GM23338 (cell line): ENCODE data around the gene ANKS1B. TPM values are rescaled to one million over a fixed set of nuclear protein-coding genes. Genes with fewer than 3 reads are reported as not detected.

Source experiments
- ATAC-seq: fragments of 200-7000 bp; cut with Tn5 transposase; 3 replicates; pipeline ENCODE4 v1.9.1; 2020
- DNase-seq: peaks from one replicate; pipeline ENCODE4 v3.0.0-alpha.2; 2015; ENCODE audit warnings: low spot score
- H2AFZ ChIP-seq: fragments of 200-600 bp; sonication (generic); 2 replicates; pipeline ENCODE4 v1.8.0; 2016; ENCODE audit warnings: antibody characterized with exemption, mild to moderate bottlenecking, moderate library complexity
- H3F3A ChIP-seq: fragments of 200-600 bp; sonication (generic); replicated peaks from 2 replicates; pipeline ENCODE4 v1.8.0; 2017; ENCODE audit warnings: antibody characterized with exemption, mixed run types, low read depth
- H3K27ac ChIP-seq: fragments of 200-600 bp; sonication (generic); 2 replicates; pipeline ENCODE4 v1.6.1; 2016; ENCODE audit warnings: low read depth
- H3K27me3 ChIP-seq: fragments of 200-600 bp; sonication (generic); 2 replicates; pipeline ENCODE4 v1.8.0; 2016; ENCODE audit warnings: mild to moderate bottlenecking, mixed run types, moderate library complexity; ENCODE audit not compliant: insufficient read depth
- H3K36me3 ChIP-seq: fragments of 200-600 bp; sonication (generic); 2 replicates; pipeline ENCODE4 v1.8.0; 2016; ENCODE audit warnings: mild to moderate bottlenecking; ENCODE audit not compliant: insufficient read depth
- H3K4me1 ChIP-seq: fragments of 200-600 bp; sonication (generic); 2 replicates; pipeline ENCODE4 v1.8.0; 2016; ENCODE audit warnings: mild to moderate bottlenecking, moderate library complexity; ENCODE audit not compliant: insufficient read depth
- H3K4me2 ChIP-seq: fragments of 200-600 bp; sonication (generic); 2 replicates; pipeline ENCODE4 v1.7.1; 2017; ENCODE audit warnings: mixed run types
- H3K4me3 ChIP-seq: fragments of 200-600 bp; sonication (generic); 2 replicates; pipeline ENCODE4 v1.6.1; 2016; ENCODE audit warnings: mixed run types
- H3K79me2 ChIP-seq: fragments of 200-600 bp; sonication (generic); replicated peaks from 2 replicates; pipeline ENCODE4 v1.8.0; 2017; ENCODE audit warnings: mild to moderate bottlenecking; ENCODE audit not compliant: insufficient read depth
- H3K9me2 ChIP-seq: fragments of 200-600 bp; sonication (generic); 2 replicates; pipeline ENCODE4 v1.8.0; 2017; ENCODE audit not compliant: insufficient read depth
- H4K20me1 ChIP-seq: fragments of 200-600 bp; sonication (generic); replicated peaks from 2 replicates; pipeline ENCODE4 v1.8.0; 2017; ENCODE audit warnings: mild to moderate bottlenecking; ENCODE audit not compliant: insufficient read depth
- H3K27ac Mint-ChIP-seq: 2 replicates; pipeline ENCODE4 v1.8.0; 2020; ENCODE audit warnings: inconsistent platforms, mild to moderate bottlenecking, moderate library complexity, mixed read lengths
- H3K27me3 Mint-ChIP-seq: 3 replicates; pipeline ENCODE4 v1.8.0; 2022; ENCODE audit warnings: low read depth, mild to moderate bottlenecking, moderate library complexity, mixed read lengths, inconsistent platforms; ENCODE audit not compliant: insufficient read depth, poor library complexity
- H3K36me3 Mint-ChIP-seq: 3 replicates; pipeline ENCODE4 v1.8.0; 2021; ENCODE audit warnings: low read depth, mild to moderate bottlenecking, inconsistent platforms, moderate library complexity, mixed read lengths
- H3K4me1 Mint-ChIP-seq: 3 replicates; pipeline ENCODE4 v1.8.0; 2020; ENCODE audit warnings: mild to moderate bottlenecking, inconsistent platforms, mixed read lengths
- H3K4me3 Mint-ChIP-seq: 3 replicates; pipeline ENCODE4 v1.8.0; 2021; ENCODE audit warnings: moderate library complexity, mild to moderate bottlenecking, inconsistent platforms, mixed read lengths
- H3K9me3 Mint-ChIP-seq: 3 replicates; pipeline ENCODE4 v1.8.0; 2020; ENCODE audit warnings: moderate library complexity, mild to moderate bottlenecking, inconsistent platforms, mixed read lengths
- CREB1 ChIP-seq: fragments of 250-450 bp; sonication (Bioruptor Pico); IDR thresholded peaks from 2 replicates; pipeline ENCODE4 v1.5.0; 2020; ENCODE audit warnings: low read depth, mild to moderate bottlenecking, moderate library complexity
- CTCF ChIP-seq, 2 experiments: fragments of 200-600 bp in 1 of 2; sonication (generic) in 1 of 2; conservative IDR thresholded peaks; 2 replicates each; pipeline versions ENCODE4 v1.5.1 to v1.6.1; 2016 to 2017; ENCODE audit warnings: antibody characterized with exemption in 2 of 2, low read depth in 2 of 2, mild to moderate bottlenecking in 2 of 2, moderate library complexity in 1 of 2
- ETS1 ChIP-seq: IDR thresholded peaks from 2 replicates; pipeline ENCODE4 v1.6.1; 2016; ENCODE audit warnings: antibody characterized with exemption
- EZH2phosphoT487 ChIP-seq: fragments of 200-600 bp; sonication (generic); IDR thresholded peaks from one replicate; pipeline ENCODE4 v1.8.1; 2018; ENCODE audit warnings: antibody characterized with exemption; ENCODE audit not compliant: unreplicated experiment
- JUNB ChIP-seq: IDR thresholded peaks from one replicate; pipeline ENCODE4 v1.6.1; 2016; ENCODE audit warnings: antibody characterized with exemption; ENCODE audit not compliant: unreplicated experiment
- NANOG ChIP-seq: IDR thresholded peaks from 2 replicates; pipeline ENCODE4 v1.6.1; 2016; ENCODE audit warnings: antibody characterized with exemption, borderline replicate concordance
- POLR2AphosphoS5 ChIP-seq: IDR thresholded peaks from 2 replicates; pipeline ENCODE4 v1.6.1; 2016; ENCODE audit warnings: antibody characterized with exemption, low read depth
- REST ChIP-seq: IDR thresholded peaks from one replicate; pipeline ENCODE4 v1.6.1; 2018; ENCODE audit warnings: antibody characterized with exemption; ENCODE audit not compliant: unreplicated experiment
- STAT1 ChIP-seq: IDR thresholded peaks from one replicate; pipeline ENCODE4 v1.6.1; 2016; ENCODE audit warnings: antibody characterized with exemption; ENCODE audit not compliant: unreplicated experiment
- ZNF114 ChIP-seq: fragments of 250-450 bp; sonication (Bioruptor Pico); IDR thresholded peaks from 2 replicates; pipeline ENCODE4 v1.5.0; 2020; ENCODE audit warnings: mild to moderate bottlenecking, moderate library complexity
- ZNF331 ChIP-seq: fragments of 250-450 bp; sonication (Bioruptor Pico); IDR thresholded peaks from 2 replicates; pipeline ENCODE4 v1.5.0; 2020; ENCODE audit warnings: low read depth, mild to moderate bottlenecking, moderate library complexity
- ZNF462 ChIP-seq: fragments of 250-450 bp; sonication (Bioruptor Pico); IDR thresholded peaks from 2 replicates; pipeline ENCODE4 v1.5.0; 2020; ENCODE audit warnings: mild to moderate bottlenecking, moderate library complexity
- polyA plus RNA-seq: library from polyadenylated mRNA; unstranded; fragments of >200 nt; fragmentation: Nextera tagmentation; extraction: Ambion mirVana; gene quantifications from 2 replicates; pipeline ENCODE4 v1.2.1, GENCODE V29; 2016
- total RNA-seq: library from RNA; depleted of rRNA; stranded (reverse); fragments of >200 nt; shearing (Covaris generic); gene quantifications from 2 replicates; pipeline ENCODE4 v1.2.3, GENCODE V29; 2014

ANKS1B gene
- total and polyA plus RNA-seq, 2 experiments from 2014 or later: 4.3 to 5.8 TPM

- TF ChIP-seq JUNB (no peak), NANOG (no peak), ZNF331 (CRISPR knock-in tag) (no peak)
Observed at GRCh38 chr12:99059824-99060511, 924.8 kb downstream of the ANKS1B start (continued).

GRCh38 chr12:99057670-99058069, 927.1 kb downstream of the ANKS1B start:
- peaks cover 8% of the 10 kb centered on the region; the same call in 1 of the 2 replicates for H3K4me1 ChIP-seq
- no peaks in the 10 kb centered on the region for H3K36me3 Mint-ChIP-seq
- DNase-seq (no peak), ATAC-seq (no peak)
- no peaks in the 10 kb centered on the region for H3K36me3 ChIP-seq
- no peak overlapping the region for H3K4me3 ChIP-seq
- peaks cover 11% of the 10 kb centered on the region; the same call in 2 of the 3 replicates for H3K4me1 Mint-ChIP-seq
- no peak overlapping the region for H3K27ac Mint-ChIP-seq
- H3K4me3 Mint-ChIP-seq: no peak overlapping the region
- H3K27me3 Mint-ChIP-seq: no peaks in the 10 kb centered on the region
- H3K4me2 ChIP-seq: no peak overlapping the region
- H2AFZ ChIP-seq: no peak overlapping the region
- H3K9me3 Mint-ChIP-seq: no peaks in the 10 kb centered on the region
- H3K27me3 ChIP-seq: no peaks in the 10 kb centered on the region
- no peaks in the 10 kb centered on the region for H3F3A ChIP-seq
- no peaks in the 10 kb centered on the region for H3K79me2 ChIP-seq
- no peaks in the 10 kb centered on the region for H4K20me1 ChIP-seq
- no peaks in the 10 kb centered on the region; the same call in 1 of the 2 replicates for H3K9me2 ChIP-seq
- H3K27ac ChIP-seq: no peak overlapping the region
- no peak for TF ChIP-seq STAT1
- no peak for TF ChIP-seq ETS1
- no peak for TF ChIP-seq CREB1 (CRISPR knock-in tag)
- TF ChIP-seq ZNF462: no peak
- TF ChIP-seq CTCF (conservative IDR thresholded peaks at IDR 0.05; ENCODE audit: low read depth in 2 of 2): no peak
- no peak for TF ChIP-seq ZNF331 (CRISPR knock-in tag)
- no peak for TF ChIP-seq JUNB
- no peak for TF ChIP-seq EZH2phosphoT487
- no peak for TF ChIP-seq POLR2AphosphoS5
- TF ChIP-seq REST: no peak
- TF ChIP-seq ZNF114: no peak
